DMS 273 treated with DMSO at 0.1 percent for 48 hours (cell line): ENCODE results near the gene ZNF273.
"Not testable (repeated sequence)": the region's sequence is repeated elsewhere in the genome, so short reads cannot be mapped to it uniquely, and the experiment has no call there.

ENCODE experiments used
- DNase-seq: peaks from one replicate; lab custom pipeline; 2025; lab: John Stamatoyannopoulos, UW

Gene ZNF273

GRCh38 chr7:64888901-64889685 is 14.0 kb upstream of the ZNF273 start:
- no peak for DNase-seq

- DNase-seq = no peak
Observed at GRCh38 chr7:64889686-64890162, 13.3 kb upstream of the ZNF273 start.

GRCh38 chr7:64890273-64890672 is 12.8 kb upstream of the ZNF273 start:
- not testable (repeated sequence) for DNase-seq

- DNase-seq = no peak
Observed at GRCh38 chr7:64890761-64891362, 12.2 kb upstream of the ZNF273 start.

GRCh38 chr7:64891363-64892081 is 11.6 kb upstream of the ZNF273 start:
- DNase-seq = not testable (repeated sequence)

- no peak for DNase-seq
Observed at GRCh38 chr7:64892116-64892515, 11.0 kb upstream of the ZNF273 start.

GRCh38 chr7:64892666-64893309 is 10.3 kb upstream of the ZNF273 start:
- no peak for DNase-seq

- DNase-seq = no peak
Observed at GRCh38 chr7:64893401-64893800, 9.7 kb upstream of the ZNF273 start.

GRCh38 chr7:64902461-64902805 is 640 bp upstream of the ZNF273 start:
- DNase-seq = not testable (repeated sequence)

- no peak for DNase-seq
Observed at GRCh38 chr7:64904008-64904407, 935 bp downstream of the ZNF273 start.

- no peak for DNase-seq
Observed at GRCh38 chr7:64905133-64905532, 2.1 kb downstream of the ZNF273 start.

GRCh38 chr7:64905547-64905946 is 2.5 kb downstream of the ZNF273 start:
- no peak for DNase-seq

GRCh38 chr7:64907641-64908326 is 4.7 kb downstream of the ZNF273 start:
- DNase-seq = no peak

GRCh38 chr7:64908358-64908757 is 5.3 kb downstream of the ZNF273 start:
- DNase-seq = no peak

- no peak for DNase-seq
Observed at GRCh38 chr7:64914557-64914956, 11.5 kb downstream of the ZNF273 start.

- not testable (repeated sequence) for DNase-seq
Observed at GRCh38 chr7:64915301-64915700, 12.2 kb downstream of the ZNF273 start.

- not testable (repeated sequence) for DNase-seq
Observed at GRCh38 chr7:64928252-64929187, 25.4 kb downstream of the ZNF273 start.

- no peak for DNase-seq
Observed at GRCh38 chr7:64934478-64934877, 31.4 kb downstream of the ZNF273 start.

GRCh38 chr7:64938540-64938939 is 35.5 kb downstream of the ZNF273 start:
- DNase-seq = no peak

GRCh38 chr7:64940021-64940420 is 36.9 kb downstream of the ZNF273 start:
- DNase-seq = not testable (repeated sequence)
